ENCODE data around the gene CNN2. TPM values are rescaled to one million over a fixed set of nuclear protein-coding genes. Genes with fewer than 3 reads are reported as not detected.

CNN2 gene
- total RNA-seq, 6 experiments from 2014 or later: 483 to 579 (median 507) TPM

DNA sequence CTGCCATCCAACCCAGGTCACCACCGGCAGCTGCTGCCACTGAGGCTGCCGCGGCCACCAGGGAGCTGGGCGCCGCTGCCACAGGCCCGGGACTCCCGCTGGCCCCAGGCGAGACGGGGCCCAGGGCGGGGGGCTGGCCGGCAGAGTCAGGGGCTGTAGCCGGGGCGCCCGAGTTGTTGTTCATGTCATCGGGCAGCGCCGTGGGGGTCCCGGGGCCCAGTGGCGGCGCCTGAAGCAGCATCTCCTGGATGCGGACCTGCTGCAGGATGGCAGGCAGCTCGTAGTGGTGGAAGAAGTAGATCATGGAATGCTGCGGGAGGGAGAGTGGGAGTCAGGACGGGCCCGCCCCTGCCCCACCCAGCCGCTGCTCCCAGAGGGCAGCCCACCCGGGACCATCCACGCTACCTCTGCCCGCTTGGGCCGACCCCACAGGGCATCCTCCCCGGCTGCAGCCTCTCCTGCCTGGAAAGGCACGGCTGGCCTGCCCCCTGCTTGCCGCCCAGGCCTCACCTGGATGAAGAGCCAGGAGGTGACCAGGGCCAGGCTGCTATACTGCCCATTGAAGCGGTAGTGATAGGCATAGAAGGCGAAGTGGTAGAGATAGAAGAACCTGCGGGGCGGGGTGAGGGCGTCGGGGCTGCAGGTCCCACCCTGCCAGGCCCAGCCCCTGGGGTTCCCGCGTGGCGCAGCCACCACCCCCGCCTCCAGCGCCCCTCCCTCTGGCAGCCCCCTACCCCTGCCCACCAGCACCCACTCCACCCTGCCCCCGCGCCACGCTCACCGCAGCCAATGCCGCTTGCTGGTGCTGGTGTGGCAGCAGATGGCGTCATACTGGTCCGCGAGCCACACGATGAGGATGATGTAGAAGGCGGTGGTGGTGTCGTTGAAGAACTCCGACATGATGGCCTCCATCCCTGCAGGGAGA, 15.6 kb upstream of the CNN2 start:
- Mint-ChIP-seq H3K9me3 (no peaks in the 10 kb centered on the region), H3K27ac (no peak overlapping the region), H3K4me1 (ENCODE audit: low read depth) (peaks cover 5% of the 10 kb centered on the region; the same call in 1 of the 2 replicates), H3K27me3 (ENCODE audit: insufficient read depth) (peaks cover 2% of the 10 kb centered on the region), H3K36me3 (ENCODE audit: low read depth) (no peaks in the 10 kb centered on the region), H3K4me3 (no peak overlapping the region)
- TF ChIP-seq, protein P1, sequence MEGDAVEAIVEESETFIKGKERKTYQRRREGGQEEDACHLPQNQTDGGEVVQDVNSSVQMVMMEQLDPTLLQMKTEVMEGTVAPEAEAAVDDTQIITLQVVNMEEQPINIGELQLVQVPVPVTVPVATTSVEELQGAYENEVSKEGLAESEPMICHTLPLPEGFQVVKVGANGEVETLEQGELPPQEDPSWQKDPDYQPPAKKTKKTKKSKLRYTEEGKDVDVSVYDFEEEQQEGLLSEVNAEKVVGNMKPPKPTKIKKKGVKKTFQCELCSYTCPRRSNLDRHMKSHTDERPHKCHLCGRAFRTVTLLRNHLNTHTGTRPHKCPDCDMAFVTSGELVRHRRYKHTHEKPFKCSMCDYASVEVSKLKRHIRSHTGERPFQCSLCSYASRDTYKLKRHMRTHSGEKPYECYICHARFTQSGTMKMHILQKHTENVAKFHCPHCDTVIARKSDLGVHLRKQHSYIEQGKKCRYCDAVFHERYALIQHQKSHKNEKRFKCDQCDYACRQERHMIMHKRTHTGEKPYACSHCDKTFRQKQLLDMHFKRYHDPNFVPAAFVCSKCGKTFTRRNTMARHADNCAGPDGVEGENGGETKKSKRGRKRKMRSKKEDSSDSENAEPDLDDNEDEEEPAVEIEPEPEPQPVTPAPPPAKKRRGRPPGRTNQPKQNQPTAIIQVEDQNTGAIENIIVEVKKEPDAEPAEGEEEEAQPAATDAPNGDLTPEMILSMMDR (IDR thresholded peaks at IDR 0.05): no peak
- no peak for DNase-seq

DNA sequence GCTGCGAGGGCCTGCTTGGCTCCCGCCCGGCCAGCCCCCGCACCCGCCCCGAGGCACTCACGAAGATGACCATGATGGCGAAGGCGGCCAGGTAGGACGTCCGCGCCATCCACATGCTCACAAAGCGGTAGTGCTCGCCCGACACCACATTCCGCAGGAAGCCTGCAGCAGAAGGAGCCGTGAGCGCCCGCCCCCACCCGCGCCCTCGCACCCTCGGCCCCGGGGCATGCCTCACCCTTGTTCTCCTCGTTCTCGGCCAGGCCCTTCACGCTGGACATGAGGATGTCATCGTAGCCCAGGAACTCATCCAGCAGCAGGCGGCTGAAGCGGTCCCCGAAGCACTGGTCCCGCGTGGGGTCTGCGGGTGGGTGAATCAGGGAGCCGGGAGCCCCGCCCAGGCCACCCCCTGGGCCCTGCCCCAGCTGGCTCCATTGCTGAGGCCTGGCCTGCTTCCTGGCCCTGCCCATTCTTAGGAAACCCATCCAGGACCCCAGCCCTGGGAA, 14.5 kb upstream of the CNN2 start:
- Mint-ChIP-seq H3K27ac (no peak overlapping the region), H3K36me3 (ENCODE audit: low read depth) (no peaks in the 10 kb centered on the region), H3K27me3 (ENCODE audit: insufficient read depth) (peaks cover 2% of the 10 kb centered on the region), H3K4me1 (ENCODE audit: low read depth) (peaks cover 13% of the 10 kb centered on the region), H3K4me3 (no peak overlapping the region), H3K9me3 (no peaks in the 10 kb centered on the region)
- no peak for DNase-seq
- TF ChIP-seq, protein P1 (IDR thresholded peaks at IDR 0.05): no peak

DNA sequence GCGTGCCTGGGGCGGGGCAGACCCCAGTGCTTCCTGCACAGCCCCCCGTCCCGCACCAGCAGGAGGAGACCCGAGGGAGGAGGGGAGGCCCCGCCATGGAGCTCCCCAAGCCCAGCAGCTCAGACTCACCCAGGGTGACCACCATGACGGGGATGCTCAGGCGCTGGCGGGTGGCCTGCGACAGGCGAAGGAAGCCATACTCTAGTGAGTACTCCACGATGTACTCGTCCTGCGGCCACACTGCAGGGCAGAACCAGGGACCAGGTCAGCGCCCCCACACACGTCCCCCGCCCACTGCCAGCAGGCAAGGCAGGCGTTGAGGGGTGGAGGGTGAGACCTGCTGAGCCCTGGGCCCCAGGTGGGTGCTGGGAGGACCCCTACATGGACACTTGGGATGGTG, 14.1 kb upstream of the CNN2 start:
- H3K27ac Mint-ChIP-seq: no peak overlapping the region
- no peaks in the 10 kb centered on the region for H3K36me3 Mint-ChIP-seq (ENCODE audit: low read depth)
- H3K9me3 Mint-ChIP-seq: no peaks in the 10 kb centered on the region
- no peak for DNase-seq
- H3K4me3 Mint-ChIP-seq: no peak overlapping the region
- TF ChIP-seq, protein P1 (IDR thresholded peaks at IDR 0.05): no peak
- H3K27me3 Mint-ChIP-seq (ENCODE audit: insufficient read depth): no peaks in the 10 kb centered on the region; the same call in none of the 2 replicates
- H3K4me1 Mint-ChIP-seq (ENCODE audit: low read depth): peaks cover 17% of the 10 kb centered on the region

DNA sequence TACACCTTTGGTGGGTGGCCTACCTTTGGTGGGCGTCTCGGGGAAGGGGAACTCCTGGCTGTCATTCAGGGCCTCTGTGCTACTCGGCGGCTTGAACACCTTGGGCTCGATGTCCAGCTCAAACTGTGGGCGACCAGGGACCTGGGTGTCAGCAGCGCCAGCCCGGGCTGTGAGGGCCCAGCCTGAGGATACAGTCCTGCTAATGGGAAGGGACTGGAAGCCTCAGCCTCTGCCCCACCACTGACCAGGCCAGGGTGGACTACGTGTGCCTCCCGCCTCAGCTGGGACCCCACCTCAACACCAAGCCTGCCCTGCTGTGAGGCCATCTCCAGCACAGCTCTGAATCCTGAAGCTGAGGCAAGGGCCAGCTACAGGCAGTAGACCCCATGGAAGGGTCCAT, 13.2 kb upstream of the CNN2 start:
- Mint-ChIP-seq H3K4me3 (no peak overlapping the region), H3K27ac (no peak overlapping the region), H3K36me3 (ENCODE audit: low read depth) (no peaks in the 10 kb centered on the region), H3K4me1 (ENCODE audit: low read depth) (peaks cover 26% of the 10 kb centered on the region), H3K9me3 (no peaks in the 10 kb centered on the region), H3K27me3 (ENCODE audit: insufficient read depth) (no peaks in the 10 kb centered on the region; the same call in none of the 2 replicates)
- TF ChIP-seq, protein P1 (IDR thresholded peaks at IDR 0.05): no peak
- no peak for DNase-seq

DNA sequence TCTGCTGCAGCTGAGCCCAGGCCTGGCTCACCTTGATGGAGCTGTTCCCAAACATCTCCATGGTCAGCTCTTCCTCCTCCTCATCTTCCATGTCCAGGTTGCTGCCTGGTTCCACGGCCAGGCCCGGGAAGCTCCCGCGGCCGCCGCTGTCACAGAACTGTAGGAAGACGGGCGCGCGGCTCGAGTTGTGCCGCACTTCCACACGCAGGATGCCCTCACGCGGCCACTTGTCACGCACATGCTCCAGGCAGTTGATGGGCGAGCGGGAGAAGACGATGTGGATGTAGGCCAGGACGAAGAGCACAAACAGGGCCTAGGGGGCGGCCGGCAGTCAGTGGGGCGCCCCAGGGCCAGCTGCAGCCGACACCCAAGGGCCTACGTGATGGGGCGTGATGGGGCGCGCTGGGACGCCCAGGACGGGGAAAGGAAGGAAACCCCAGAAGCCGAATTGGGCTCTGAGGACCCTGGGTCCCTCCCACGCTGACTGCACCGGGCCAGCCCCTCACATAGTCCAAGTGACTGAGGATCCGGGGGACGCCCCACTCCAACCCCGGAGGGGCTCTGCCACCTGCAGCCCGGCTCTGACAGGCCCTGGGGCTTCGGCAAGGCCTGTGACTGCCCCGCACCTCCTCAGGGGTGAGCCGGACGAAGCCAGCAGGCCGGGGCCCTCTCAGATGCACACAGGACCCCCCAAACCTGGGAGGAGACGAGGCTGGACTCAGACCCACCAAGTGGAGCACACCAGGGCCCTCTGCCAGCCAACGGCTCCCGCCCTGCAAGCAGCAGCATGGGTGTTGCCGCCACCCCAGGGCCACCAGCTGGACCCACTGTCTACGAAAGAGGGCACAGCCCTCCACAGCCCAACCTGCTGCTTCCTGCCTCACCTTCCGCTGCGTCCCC, 12.0 kb upstream of the CNN2 start:
- Mint-ChIP-seq H3K9me3 (no peaks in the 10 kb centered on the region), H3K4me3 (no peak overlapping the region), H3K36me3 (ENCODE audit: low read depth) (no peaks in the 10 kb centered on the region), H3K27ac (no peak overlapping the region; the same call in 1 of the 2 replicates), H3K27me3 (ENCODE audit: insufficient read depth) (no peaks in the 10 kb centered on the region; the same call in none of the 2 replicates), H3K4me1 (ENCODE audit: low read depth) (peaks cover 33% of the 10 kb centered on the region)
- no peak for DNase-seq
- TF ChIP-seq, protein P1 (IDR thresholded peaks at IDR 0.05): no peak
